Glutamatergic neuron (in vitro differentiated cells): Measurements from ENCODE around the gene ZNF780A. TPM values are rescaled to one million over a fixed set of nuclear protein-coding genes. Genes with fewer than 3 reads are reported as not detected.
A peak's percentile ranks its signal among the peaks of the same experiment; 100 is the strongest.

Experiments
- DNase-seq: peaks from one replicate; pipeline ENCODE4 v3.0.0; 2022
- H3K27ac Mint-ChIP-seq: one replicate; pipeline ENCODE4 v1.8.0; 2020; ENCODE audit warnings: mild to moderate bottlenecking, mixed read lengths, inconsistent platforms; ENCODE audit not compliant: unreplicated experiment
- H3K27me3 Mint-ChIP-seq: one replicate; pipeline ENCODE4 v1.8.0; 2020; ENCODE audit warnings: mild to moderate bottlenecking, moderate library complexity, mixed read lengths, inconsistent platforms; ENCODE audit not compliant: unreplicated experiment
- H3K36me3 Mint-ChIP-seq: one replicate; pipeline ENCODE4 v1.8.0; 2020; ENCODE audit warnings: mild to moderate bottlenecking, mixed read lengths, inconsistent platforms; ENCODE audit not compliant: unreplicated experiment
- H3K4me1 Mint-ChIP-seq: one replicate; pipeline ENCODE4 v1.8.0; 2020; ENCODE audit warnings: mild to moderate bottlenecking, low read depth, mixed read lengths, inconsistent platforms; ENCODE audit not compliant: unreplicated experiment
- H3K4me3 Mint-ChIP-seq: one replicate; pipeline ENCODE4 v1.8.0; 2020; ENCODE audit warnings: mild to moderate bottlenecking, mixed read lengths, inconsistent platforms; ENCODE audit not compliant: unreplicated experiment
- H3K9me3 Mint-ChIP-seq: one replicate; pipeline ENCODE4 v1.8.0; 2020; ENCODE audit warnings: mild to moderate bottlenecking, moderate library complexity, mixed read lengths, inconsistent platforms; ENCODE audit not compliant: unreplicated experiment
- CTCF ChIP-seq: fragments of 200-600 bp; sonication (generic); IDR thresholded peaks from one replicate; pipeline ENCODE4 v1.5.0; 2021; ENCODE audit not compliant: partially characterized antibody, unreplicated experiment
- long read RNA-seq: library from polyadenylated mRNA; unstranded; transcript quantifications from one replicate; pipeline ENCODE4 v2.0.0, GENCODE V29; 2020; ENCODE audit not compliant: unreplicated experiment
- total RNA-seq: library from RNA; stranded (reverse); fragmentation: NEBNext Ultra II Directional; extraction: Animal tissue kit (Norgen Biotek cat#: 25700); gene quantifications from one replicate; pipeline ENCODE4 v1.2.1, GENCODE V29; 2021; ENCODE audit not compliant: unreplicated experiment

Gene ZNF780A
- 20.0 TPM for total RNA-seq
- long read RNA-seq, partial matches to known transcripts = 0 of 3 reads
- long read RNA-seq, other reads (novel, unspliced or antisense) = 2 of 3 reads

GRCh38 chr19:40090241-40091204, at the start of gene ZNF780A:
TSS of gene ZNF780A (minus strand) at chr19:40090943. CDS start at chr19:40084753, 6,190 bp downstream.
- peak within 1 kb of the TSS; percentile 100 for H3K4me3 Mint-ChIP-seq
- H3K27me3 Mint-ChIP-seq = no peaks in the 10 kb centered on the region
- H3K4me1 Mint-ChIP-seq = peaks cover 4% of the 10 kb centered on the region
- H3K27ac Mint-ChIP-seq = peak within 1 kb of the TSS; percentile 98
- no peak for TF ChIP-seq CTCF
- peak; percentile 86 for DNase-seq
- peaks cover under 1% of the 10 kb centered on the region for H3K36me3 Mint-ChIP-seq
- no peaks in the 10 kb centered on the region for H3K9me3 Mint-ChIP-seq

- no peaks in the 10 kb centered on the region for H3K27me3 Mint-ChIP-seq
- H3K27ac Mint-ChIP-seq = no peak overlapping the region
- H3K9me3 Mint-ChIP-seq = no peaks in the 10 kb centered on the region
- H3K4me1 Mint-ChIP-seq = no peaks in the 10 kb centered on the region
- H3K4me3 Mint-ChIP-seq = no peak overlapping the region
- H3K36me3 Mint-ChIP-seq = no peaks in the 10 kb centered on the region
- DNase-seq = no peak
- TF ChIP-seq CTCF = peak; percentile 73
Measured at GRCh38 chr19:40139533-40140287, 49.0 kb upstream of the ZNF780A start.

- Mint-ChIP-seq H3K4me1 (no peaks in the 10 kb centered on the region), H3K4me3 (no peak overlapping the region), H3K27me3 (no peaks in the 10 kb centered on the region), H3K9me3 (no peaks in the 10 kb centered on the region), H3K36me3 (no peaks in the 10 kb centered on the region), H3K27ac (no peak overlapping the region)
- no peak for TF ChIP-seq CTCF
- no peak for DNase-seq
Measured at GRCh38 chr19:40136818-40137217, 46.1 kb upstream of the ZNF780A start.

GRCh38 chr19:40134866-40135265, 44.1 kb upstream of the ZNF780A start:
- Mint-ChIP-seq H3K27ac (no peak overlapping the region), H3K4me3 (no peak overlapping the region), H3K36me3 (no peaks in the 10 kb centered on the region), H3K9me3 (peaks cover 1% of the 10 kb centered on the region), H3K4me1 (no peaks in the 10 kb centered on the region), H3K27me3 (no peaks in the 10 kb centered on the region)
- TF ChIP-seq CTCF = no peak
- DNase-seq = no peak
